ENCODE measurements around the gene MSANTD1.

- TF ChIP-seq EZH2phosphoT487 (IDR thresholded peaks at IDR 0.05; ENCODE audit: borderline replicate concordance, low read length) (no peak), EZH2 (IDR thresholded peaks at IDR 0.05; ENCODE audit: low read length, unreplicated experiment) (no peak), CTCF (conservative IDR thresholded peaks at IDR 0.05; ENCODE audit: low read depth, low read length) (no peak)
Observed at GRCh38 chr4:3226944-3227343, 22.0 kb upstream of the MSANTD1 start.

Data from PC-3 (cell line).